HL-60 (cell line): ENCODE data around the gene EVC.

Experiments
- GABPA ChIP-seq: IDR thresholded peaks from 2 replicates; pipeline ENCODE4 v1.6.1; 2012; ENCODE audit warnings: low read depth
- POLR2AphosphoS5 ChIP-seq: IDR thresholded peaks from 2 replicates; pipeline ENCODE4 v1.6.1; 2012; ENCODE audit warnings: low read depth
- SPI1 ChIP-seq: IDR thresholded peaks from 2 replicates; pipeline ENCODE4 v1.6.1; 2012; ENCODE audit warnings: low read depth, mild to moderate bottlenecking, borderline replicate concordance
- TF ChIP-seq, protein P1 (sequence below): IDR thresholded peaks from one replicate; pipeline ENCODE4 v1.5.1; 2011; ENCODE audit warnings: low read length, control low read depth, inconsistent platforms; ENCODE audit not compliant: insufficient read depth

DNA sequence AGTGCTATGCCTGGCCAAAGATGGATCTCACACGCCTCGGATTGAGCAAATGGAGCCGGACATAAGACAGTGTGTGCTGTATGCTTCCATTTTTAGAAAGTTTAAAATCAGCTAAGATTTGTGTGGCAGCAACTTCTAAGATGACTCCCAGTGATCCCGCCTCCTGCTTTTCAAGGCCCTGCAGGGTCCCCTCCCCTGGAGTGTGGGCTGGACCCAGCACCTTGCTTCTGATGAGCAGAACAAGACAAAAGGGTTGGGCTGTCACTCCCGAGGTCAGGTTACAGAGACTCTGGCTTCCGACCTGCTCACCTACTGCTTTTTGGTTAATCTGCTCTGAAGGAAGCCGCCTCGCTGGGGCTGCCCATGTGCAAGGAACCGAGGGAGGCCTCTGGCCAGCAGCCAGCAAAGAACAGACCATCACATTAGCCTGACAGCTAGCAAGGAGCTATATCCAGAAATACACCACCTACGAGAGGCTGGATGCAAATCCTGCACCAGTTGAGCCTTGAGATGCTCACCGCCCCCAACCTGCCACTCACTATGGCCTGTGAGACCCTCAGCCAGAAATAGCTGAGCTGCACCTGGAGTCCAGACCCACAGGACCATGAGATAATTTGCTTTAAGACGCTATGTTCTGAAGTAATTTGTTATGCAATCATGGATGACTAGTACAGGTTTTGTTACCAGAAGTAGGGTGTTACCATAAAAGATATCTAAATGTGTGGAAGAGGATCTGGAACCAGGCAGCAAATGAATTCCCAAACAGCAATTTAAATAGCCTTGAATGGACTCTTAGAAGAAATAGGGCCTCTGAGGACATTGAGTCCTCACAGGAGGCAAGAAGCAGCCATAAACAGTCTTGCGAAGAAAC lies 134.3 kb downstream of the EVC start:
- TF ChIP-seq, protein P1, sequence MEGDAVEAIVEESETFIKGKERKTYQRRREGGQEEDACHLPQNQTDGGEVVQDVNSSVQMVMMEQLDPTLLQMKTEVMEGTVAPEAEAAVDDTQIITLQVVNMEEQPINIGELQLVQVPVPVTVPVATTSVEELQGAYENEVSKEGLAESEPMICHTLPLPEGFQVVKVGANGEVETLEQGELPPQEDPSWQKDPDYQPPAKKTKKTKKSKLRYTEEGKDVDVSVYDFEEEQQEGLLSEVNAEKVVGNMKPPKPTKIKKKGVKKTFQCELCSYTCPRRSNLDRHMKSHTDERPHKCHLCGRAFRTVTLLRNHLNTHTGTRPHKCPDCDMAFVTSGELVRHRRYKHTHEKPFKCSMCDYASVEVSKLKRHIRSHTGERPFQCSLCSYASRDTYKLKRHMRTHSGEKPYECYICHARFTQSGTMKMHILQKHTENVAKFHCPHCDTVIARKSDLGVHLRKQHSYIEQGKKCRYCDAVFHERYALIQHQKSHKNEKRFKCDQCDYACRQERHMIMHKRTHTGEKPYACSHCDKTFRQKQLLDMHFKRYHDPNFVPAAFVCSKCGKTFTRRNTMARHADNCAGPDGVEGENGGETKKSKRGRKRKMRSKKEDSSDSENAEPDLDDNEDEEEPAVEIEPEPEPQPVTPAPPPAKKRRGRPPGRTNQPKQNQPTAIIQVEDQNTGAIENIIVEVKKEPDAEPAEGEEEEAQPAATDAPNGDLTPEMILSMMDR, result no peak
- TF ChIP-seq POLR2AphosphoS5 (no peak), SPI1 (no peak), GABPA (no peak)
